Measurements from ENCODE around the gene PCP4.

The PCP4 gene

DNA sequence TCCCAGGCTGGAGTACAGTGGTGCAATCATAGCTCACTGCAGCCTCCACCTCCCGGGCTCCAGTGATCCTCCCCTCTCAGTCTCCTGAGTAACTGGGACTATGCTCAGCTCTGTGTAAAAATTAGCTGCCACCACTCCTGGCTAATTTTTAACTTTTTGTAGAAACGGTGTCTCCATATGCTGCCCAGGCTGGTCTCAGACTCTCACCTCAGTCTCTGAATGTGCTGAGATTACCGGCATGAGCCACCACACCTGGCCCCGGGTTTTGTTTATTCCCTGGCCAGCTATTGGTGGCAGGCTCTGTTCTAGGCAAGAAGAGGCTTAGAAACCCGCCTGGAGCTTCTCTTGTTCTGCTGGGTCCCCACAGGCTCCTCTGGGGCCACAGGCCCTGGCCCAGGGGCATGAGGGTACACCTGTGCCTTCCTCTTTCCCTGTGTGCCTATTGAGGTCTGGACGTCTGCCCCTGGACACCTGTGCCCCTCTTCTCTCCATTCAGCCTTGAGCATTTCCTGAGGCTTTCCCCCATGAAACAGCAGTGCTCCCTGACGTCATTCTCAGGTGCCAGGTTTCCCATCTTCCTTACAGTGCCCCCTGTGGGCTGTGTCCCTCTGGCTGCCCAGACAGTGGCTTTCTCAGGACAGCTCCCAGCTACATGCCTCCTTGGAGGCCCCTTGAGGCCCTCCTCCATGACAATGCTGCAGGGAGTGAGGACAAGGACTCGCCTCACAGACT lies 57.5 kb downstream of the PCP4 start:
- no peak for DNase-seq

DNA sequence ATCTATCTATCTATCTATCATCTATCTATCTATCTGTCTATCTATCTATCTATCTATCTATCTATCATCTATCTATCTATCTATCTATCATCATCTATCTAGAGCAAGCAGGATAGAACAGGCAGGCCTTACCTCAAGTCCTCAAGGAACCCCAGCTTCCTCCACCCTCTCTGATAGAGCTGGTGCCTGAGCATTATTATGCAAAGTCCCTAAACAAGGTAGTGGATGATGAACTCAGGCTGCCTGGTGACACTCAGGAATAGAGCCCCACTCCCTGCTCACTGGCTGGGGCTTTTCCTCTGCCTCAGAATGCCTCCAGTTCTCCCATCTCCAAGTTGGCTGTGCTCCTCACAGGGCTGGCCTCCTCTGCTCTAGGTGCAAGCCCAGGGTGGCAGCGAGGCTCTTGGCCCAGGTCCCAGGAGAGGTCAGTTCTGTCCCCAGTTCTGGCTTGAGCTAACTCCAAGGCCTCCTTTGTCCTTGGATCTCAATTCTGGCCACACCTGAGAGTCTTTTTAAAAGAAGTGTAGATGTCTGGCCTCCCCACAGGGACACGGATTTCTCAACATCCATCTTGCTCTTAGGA lies 60.2 kb downstream of the PCP4 start:
- DNase-seq, result no peak

DNA sequence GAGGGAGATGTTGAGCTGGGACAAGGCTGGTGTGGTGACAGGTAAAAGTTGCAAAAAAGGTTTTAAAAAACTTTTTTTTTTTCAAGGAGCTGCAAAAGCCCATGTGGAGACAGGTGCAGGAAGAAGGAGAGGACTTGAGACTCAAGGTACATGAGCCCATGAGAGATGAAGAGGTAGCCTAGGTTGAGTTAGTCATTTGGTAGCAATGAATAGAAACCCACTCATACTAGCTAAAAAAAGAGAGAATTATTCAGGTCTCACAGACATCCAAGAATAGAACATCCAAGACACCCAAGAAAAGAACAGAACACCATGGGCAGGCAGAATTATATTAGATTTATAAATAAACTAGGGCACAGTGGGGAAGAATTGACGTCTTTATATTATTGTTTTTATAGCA lies 65.1 kb downstream of the PCP4 start:
- DNase-seq, result no peak

DNA sequence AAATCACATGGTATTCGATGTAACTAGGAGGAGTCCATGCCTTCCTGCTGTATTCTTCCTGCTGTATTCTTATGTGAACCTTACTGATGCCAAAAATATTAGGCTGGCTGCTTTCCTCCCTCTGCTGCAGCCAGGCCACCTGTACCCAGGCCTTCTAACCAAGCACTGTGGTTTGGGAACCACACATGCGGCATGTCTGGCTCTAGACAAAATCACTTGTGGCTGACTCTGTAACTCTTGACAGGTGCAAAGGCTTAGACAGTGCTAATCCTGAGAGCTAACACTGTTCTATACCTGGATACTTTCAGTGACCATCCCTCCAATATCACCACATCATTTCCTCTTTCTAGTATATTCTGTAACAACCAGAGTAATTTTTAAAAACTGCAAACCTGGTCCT lies 67.7 kb downstream of the PCP4 start:
- no peak for DNase-seq

DNA sequence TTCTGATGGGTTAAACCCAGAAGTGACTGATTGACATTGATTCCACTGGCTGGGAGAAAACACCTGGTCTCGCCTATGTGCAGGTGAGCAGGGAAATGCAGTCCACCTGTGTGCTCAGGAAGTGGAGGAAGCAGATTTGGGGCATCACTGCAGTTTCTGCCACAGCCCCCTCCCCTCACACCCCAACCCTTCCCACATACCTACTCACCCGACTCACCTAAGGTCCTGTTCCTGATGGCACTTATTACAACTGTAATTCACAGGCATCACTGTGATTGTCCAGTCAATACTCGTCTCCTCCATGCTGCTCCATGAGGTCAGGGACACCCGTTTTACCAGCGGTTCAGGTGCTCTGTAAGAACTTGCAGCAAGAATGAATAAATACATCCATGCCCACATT lies 68.5 kb downstream of the PCP4 start:
- DNase-seq, result no peak

DNA sequence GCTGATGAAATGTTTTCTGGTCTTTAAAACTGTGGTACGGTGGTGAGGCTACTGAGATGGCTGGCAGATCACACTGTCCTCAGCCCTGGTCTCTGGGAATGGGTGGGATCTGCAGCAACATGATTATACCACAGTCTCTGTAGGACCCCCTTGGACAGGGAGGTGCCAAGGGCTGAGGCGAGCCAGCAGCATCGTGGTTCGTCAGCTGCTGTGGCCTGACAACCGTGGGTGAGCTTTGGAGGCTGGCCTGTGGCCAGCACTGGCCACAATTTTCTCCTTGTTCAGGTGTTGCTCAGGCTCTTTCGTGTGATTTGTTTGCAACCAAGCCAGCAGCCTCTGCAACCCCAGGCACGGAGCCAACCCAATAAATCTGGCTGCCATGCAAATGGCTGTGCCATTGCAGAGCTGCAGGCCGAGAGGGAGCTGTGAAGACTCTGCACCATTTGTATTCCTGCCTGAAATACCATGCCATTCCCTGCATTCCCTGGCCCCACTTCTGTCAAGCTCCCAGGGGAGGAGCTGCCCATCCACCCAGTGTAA lies 70.9 kb downstream of the PCP4 start:
- peak; percentile 19 for DNase-seq

DNA sequence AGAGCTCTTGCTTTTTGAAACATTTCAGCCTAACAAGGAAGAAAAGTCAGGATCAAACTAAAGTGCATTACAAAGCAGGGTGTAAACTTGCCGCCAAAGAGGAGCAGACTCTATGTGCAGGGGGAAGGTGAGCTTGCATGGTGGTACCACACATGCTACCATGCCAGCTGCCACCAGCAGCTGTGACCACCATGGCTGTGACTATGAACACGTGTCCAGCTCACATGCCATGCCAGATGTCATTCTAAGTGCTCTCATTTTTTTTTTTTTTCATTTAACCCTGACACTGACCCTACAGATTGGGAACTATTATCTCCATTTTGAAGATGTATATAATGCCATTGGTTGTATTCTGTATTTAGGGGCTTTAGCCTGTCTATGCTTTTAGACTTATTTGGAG lies 79.0 kb downstream of the PCP4 start:
- DNase-seq, result no peak

DNA sequence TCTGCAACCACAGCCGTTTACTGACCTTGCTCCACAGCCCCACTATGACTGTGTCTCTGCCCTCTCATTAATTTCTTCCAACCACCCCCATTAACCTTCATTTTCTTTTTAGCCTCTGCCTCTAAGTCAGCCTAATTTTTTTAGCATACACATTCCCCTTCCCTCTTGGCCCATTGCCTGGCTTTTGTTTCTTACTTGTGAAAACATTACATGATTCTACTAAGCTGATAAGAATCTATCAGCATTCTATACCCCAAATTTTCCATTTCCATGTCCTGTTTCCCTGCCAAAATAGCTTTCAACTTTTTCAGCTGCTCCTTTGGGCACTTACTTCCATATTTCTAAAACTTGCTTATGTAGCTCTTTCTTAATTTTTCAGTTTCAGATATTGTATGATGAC lies 79.8 kb downstream of the PCP4 start:
- no peak for DNase-seq

DNA sequence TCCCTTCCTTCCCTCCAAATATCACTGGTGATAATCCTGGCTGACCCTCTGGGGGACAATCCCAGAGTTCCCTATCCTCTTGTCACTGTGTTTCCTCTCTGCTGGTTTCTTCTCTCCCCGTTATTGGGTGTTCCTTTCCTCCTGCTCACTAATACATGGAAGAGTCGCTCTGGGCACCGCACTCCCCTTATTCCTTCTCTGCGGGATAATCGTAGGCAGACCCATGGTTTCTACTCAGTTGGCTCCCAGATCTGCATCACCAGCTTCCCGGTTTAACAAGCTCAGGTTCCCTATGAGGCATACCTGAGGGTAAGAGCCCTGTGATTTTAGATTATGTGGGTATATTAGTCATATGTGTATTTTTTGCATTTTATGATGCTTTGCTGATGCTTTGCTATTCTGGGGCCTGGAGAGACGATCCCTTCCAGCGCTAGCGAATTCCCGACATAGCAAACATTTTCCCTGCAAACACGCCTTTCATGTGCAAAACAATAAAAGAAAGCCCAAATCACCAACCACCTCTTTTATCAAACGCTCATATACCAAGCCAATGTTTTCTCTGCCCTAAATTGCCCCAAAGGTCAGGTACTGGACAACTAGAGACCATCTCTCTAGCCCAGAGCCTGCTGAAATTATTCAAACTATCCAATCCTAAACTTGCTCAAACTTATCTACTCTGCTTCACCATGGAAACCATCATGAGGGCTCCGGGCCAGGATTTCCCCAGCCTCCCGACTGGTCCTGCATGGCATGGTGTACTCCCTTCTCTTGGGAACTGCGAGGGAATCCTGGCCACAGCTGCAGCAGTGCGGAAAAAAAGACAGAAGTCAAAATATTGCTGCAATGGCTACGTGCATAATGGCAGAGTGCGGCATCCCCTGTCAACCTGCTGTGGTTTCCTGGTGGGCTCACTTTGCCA lies 84.2 kb downstream of the PCP4 start:
- no peak for DNase-seq

DNA sequence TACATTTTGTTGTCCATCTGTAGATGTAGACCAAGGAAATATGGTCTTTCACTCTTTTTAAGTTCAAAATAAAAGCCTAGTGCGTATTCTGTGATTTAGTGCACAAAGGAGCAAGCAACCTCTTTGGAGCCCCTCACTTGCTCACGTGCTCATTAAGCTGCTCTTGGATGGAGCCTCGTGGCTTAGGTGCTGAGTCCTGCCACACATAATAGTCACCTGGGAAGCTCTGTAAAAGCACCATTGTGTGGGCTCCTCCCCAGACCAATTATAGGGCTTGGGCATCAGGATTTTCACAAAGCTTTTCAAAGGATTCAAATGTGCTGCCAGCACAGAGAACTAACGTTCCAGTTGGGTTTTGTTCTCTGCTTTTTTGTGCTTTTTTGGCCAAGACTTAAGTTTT lies 85.0 kb downstream of the PCP4 start:
- DNase-seq, result no peak

DNA sequence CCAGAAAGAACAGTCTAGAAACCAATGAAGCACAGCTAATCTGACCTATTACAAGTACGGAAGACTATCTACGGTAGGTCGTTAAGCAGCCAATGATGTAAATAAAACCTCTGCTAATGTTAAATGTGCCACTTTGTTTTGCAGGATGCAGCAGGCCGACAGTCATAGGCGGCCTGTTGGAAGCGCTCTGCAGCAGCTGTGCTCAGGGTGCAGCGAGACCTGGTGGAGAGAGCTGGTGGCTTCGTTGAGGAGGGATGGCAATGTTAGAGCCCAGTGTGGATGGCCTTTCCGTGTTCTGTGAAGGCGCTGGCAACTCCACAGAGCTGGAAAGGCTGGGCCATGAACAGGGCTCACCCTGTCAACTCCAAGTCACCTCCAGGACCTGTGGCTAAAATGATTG lies 87.3 kb downstream of the PCP4 start:
- DNase-seq, result no peak

DNA sequence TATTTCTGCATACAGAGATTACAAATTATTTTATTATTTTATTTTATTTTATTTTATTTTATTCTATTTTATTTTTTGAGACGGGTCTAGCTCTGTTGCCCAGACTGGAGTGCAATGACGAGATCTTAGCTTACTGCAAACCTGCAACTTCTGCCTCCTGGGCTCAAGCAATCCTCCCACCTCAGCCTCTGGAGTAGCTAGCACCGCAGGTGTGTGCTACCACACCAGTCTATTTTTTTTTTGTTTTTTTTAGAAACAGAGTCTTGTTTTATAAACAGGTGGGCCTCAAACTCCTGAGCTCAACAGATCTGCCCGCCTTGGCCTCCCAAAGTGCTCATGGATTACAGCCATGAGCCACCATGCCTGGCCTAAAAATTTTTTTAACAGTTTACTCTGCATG lies 88.1 kb downstream of the PCP4 start:
- DNase-seq, result no peak

DNA sequence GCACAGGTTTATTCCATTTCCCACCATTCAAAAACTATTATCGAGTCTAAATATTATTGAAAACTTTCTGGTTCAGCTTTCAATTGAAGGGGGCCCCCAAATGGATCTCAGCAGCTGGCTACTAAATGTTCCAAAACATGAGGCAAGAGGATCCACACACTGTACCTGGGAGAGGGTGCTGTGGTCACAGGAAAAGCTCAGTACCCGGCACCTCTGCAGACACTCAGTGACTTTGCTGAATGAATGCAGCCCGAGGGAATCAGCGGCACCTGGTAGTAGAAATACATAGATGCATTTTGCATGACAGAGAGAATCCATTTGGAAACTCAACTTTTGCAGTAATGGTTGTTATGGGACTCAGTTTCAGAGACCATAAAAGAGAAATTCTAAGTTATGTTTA lies 89.3 kb downstream of the PCP4 start:
- DNase-seq, result no peak

DNA sequence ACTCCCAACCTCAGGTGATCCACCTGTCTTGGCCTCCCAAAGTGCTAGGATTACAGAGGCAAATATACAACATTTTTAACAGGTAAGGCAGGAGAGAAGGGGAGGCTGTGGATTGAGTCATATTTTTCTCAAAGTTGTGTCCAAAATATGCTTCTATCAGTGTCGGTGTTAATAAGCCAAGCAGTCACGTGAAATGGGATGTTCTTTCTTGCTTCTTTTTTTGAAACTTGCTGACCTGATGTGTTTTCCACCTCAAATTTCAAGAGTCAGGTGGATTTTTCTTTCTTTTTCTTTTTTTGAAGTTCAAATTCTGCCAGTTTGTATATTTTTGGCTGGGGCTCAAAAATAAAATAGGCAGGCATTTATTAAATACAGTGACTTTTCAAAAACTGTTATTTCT lies 91.5 kb downstream of the PCP4 start:
- no peak for DNase-seq

DNA sequence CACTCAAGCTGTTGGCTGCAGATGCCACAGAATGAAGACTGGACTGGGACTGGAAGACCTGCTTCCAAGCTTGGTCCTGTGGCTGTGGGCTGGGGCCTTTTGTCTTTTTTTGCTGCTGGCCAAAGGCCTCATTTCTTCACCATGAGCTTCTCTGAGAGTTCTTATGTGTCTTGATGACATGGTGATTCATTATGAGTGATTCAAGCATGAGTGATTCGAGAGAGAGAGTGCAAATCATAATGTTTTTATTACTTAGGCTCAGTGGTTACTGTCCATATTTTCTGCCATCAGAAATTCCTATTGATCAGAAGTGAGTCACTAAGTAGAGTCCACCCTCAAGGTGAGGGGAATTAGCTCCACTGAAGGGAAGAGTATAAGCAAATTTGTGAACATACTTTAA lies 94.0 kb downstream of the PCP4 start:
- no peak for DNase-seq

DNA sequence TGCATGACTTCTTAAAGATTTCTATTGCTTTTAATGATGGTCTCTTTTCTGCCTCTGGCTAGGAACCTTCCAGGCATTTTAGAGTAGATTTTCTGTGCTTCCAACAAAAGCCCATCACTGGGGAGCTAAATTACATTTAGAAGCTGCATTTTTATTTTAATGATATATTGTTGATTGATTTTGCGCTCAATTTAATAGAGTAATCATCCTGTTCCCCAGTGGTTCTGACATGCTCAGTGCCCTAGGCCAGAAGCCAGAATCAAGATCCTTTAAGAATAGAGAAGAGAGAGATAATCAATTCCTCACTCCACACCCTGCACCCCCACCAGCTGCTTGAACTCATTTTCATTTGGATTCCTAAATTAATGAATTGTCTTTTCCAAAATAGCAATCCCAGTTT lies 97.8 kb downstream of the PCP4 start:
- DNase-seq, result no peak

DNA sequence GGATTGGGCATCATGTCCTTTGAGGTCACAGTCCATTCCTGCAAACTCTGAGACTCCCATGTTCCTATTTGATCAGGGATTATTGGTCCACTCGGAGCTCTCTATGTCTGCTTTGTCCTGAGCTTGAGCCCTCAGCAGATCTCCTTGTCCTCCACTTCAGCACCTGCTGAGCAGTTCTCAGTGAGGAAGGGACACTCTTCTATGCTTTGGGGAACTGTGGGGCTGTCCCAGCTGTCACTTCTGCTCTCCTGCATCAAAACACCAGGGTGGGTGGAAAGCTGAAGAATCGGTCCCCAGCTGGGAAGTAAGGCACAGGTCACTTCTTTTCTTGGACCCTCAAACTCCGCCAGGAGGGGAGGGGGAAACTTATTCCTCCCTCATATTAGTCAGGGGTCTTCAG lies 99.5 kb downstream of the PCP4 start:
- no peak for DNase-seq

DNA sequence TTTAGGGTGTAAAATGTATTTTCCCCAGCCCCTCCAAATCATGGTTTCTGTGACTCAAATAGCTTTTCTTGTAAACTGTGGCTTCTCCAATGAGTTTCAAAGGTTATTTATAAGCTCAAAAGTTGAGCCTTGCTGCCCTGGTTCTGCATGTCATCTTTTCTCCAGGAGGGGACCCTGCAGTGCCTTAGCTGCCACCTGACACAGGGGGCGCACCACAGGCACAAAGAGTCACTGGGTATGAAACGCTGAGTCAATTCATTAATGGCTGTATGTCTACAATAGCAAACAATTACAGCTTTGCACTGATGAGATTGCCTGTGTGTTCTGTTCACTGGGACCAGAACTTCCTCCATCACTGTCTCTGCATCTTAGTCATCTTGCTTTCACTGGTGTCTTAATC lies 100.8 kb downstream of the PCP4 start:
- no peak for DNase-seq

DNA sequence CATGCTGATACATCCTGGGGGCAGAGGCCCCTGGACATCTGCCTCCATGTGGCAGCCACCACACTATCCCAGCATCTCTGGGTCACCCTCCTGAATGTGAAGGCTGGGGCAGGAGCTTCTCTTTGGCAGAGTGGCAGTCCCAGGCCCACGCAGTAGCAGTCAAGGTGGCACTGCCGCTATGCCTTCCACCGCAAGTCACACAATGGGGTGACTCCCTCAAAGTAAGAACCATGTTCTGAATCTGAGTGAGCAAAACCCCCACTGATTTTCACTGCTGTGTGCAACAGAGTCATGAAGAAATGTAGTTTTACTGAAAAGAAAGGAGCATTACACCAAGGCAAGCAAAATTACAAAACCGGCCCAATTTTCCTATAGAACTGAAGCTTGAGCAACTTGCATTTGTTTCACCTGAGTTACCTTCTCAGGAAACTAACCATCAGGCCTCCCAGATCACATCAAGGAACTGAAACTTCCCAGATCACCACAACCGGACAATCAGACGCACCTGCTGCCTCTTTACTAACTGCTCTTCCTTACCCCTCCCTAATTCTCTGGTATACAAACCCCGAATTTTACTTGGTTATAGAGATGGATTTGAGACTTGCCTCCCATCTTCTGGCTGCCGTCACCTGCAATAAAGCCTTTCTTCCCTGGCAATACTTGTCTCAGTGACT lies 102.6 kb downstream of the PCP4 start:
- DNase-seq, result no peak

DNA sequence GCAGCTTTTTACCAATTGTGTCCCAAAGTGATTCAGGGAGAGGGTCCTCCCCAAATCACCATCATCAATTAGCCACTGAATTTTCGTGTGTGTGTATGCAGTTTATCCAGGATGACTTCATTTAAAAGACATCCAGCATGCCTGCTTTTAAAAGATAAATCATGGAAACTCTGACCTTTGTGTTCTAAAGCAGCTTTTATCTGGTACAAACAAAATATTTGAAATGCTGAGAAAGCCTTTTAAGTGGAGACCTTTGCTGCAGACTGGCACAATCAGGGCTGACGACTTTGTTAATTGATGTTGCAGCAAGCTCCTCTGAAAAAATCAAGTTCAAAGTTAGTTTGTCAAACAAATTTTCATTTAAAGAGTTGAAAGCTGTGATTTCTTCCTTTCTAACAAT lies 104.7 kb downstream of the PCP4 start:
- no peak for DNase-seq

DNA sequence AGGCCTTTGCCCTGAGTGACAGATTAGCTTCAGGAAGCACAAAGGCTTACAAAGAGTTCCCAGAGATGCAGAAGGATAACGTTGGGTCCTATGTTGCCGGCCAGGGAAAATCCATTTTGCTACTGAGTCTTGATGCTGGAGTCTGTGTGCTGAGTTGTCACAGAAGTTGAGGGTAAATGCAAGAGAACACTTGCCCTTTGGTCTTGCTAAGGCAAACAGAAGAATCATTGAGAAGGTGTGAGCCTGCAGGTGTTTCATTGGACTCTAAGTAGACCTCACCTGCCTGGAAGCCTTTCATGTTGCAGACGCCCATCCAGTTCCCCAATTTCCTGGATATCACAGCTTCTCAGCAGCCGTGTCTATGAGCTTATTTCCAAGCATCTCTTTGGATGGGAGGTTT lies 105.2 kb downstream of the PCP4 start:
- no peak for DNase-seq

DNA sequence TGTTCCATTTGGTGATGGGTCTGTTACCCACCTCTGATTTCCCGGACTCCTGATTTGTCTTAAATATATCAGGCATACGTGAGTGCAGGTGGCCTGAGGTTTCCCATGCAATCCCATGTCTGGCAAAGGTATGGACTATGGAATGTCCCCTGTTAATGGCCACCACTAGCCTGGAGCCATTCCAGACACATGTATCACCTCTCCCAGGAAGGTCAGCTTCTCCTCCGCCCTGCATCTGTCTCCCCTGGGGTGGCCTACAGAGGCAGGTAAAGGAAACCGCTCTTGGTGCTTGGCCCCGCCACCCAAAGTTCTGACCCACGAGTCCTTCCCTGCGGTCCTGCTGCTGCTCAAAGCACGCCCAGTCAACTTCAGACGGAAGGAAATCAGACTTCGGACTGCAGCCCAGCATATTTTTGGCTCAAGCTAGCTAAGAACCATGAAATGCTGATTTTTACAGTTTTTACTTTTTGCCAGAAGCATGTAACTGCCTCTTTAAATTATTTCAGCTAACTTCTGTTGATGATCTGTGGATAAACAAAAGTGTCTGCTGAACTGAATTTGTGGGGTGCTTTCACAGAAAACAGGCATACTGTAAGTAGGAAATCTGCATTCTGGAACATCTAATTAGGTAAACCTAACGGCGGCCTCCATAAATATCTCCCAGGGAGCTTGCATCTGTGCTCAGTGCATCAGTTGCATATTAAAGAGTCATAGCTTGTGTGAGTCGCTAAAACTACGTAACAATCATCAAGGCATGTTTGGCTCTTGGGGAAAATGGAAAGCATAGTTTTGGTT lies 105.9 kb downstream of the PCP4 start:
- no peak for DNase-seq

Data from NCI-H2107 (cell line).